NCI-H2029 (cell line): ENCODE results near the gene MTCH1.

Experiments
- DNase-seq: peaks from one replicate; lab custom pipeline; 2025; lab: John Stamatoyannopoulos, UW

Gene MTCH1

GRCh38 chr6:36926708-36927513 lies 59.1 kb downstream of the MTCH1 start:
- peak; percentile 50 for DNase-seq

DNA sequence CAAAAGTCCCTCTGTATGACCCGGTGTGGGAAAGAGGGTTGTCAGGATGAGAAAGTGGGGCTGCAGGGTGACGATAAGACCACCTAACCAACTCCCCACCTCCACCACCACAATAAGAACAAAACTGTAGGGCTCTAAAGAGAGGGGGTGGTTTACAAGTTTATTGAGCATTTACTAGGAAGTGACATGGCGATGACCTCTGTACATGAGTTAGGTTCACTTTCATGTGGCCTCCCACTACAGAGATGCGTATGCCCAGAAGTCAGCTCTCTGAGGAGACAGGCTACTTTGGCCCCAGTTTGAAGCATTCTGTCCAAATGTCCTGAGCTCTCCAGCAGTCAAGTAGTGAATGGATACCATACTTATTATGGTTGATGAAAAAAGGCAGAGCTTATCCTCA lies 60.2 kb downstream of the MTCH1 start:
- DNase-seq, result no peak

GRCh38 chr6:36924778-36925374 lies 61.1 kb downstream of the MTCH1 start:
- DNase-seq, result no peak

DNA sequence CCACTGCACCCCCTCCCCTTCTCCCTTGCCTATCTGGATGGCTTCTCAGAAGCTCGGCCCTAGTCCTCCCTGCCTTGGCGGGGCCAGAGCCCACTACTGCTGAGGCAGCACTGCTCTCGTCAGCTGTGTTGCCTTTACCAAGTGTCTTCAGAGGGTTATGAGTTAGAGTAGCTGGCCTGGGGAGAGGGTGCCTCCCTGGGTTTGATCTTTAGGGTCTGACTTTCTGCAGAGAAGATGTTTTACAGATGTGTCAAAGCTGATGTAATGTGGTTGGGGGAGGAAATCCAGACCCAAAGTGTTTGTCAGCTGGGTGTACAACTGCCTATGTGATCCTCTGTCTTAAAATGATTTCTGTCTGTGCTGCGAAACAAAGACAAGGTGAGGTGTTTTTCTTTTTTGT lies 61.9 kb downstream of the MTCH1 start:
- DNase-seq, result no peak

GRCh38 chr6:36920546-36920945 lies 65.5 kb downstream of the MTCH1 start:
- no peak for DNase-seq

- no peak for DNase-seq
These were observed 65.9 kb downstream of the MTCH1 start for GRCh38 chr6:36920049-36920448.
